Thyroid gland (tissue), 4 donors: ENCODE data around the gene ANO7. TPM values are rescaled to one million over a fixed set of nuclear protein-coding genes. Genes with fewer than 3 reads are reported as not detected.

Experiments
- DNase-seq, 2 donors: peaks; one replicate each; pipeline ENCODE4 v3.0.0-alpha.2; 2019
- H3K27ac ChIP-seq, 3 donors: fragments of 200-600 bp; sonication (generic); 1 replicate in 2 of 3; 2 replicates in 1 of 3; pipeline ENCODE4 v1.5.1; 2016 to 2019; ENCODE audit warnings: mild to moderate bottlenecking in 1 of 3, moderate library complexity in 1 of 3
- H3K27me3 ChIP-seq: fragments of 200-600 bp; sonication (generic); one replicate; pipeline ENCODE4 v1.5.1; 2019
- H3K36me3 ChIP-seq, 2 donors: fragments of 200-600 bp; sonication (generic); one replicate each; pipeline ENCODE4 v1.5.1; 2016 to 2019
- H3K4me1 ChIP-seq, 2 donors: fragments of 200-600 bp; sonication (generic); one replicate each; pipeline ENCODE4 v1.5.1; 2017 to 2019
- H3K4me3 ChIP-seq, 3 donors: fragments of 200-600 bp; sonication (generic); replicated peaks in 1 of 3; 1 replicate in 2 of 3; 2 replicates in 1 of 3; pipeline ENCODE4 v1.5.1; 2016; ENCODE audit warnings: mild to moderate bottlenecking in 1 of 3
- H3K9me3 ChIP-seq: fragments of 200-600 bp; sonication (generic); one replicate; pipeline ENCODE4 v1.5.1; 2017
- POLR2A ChIP-seq, 2 donors: fragments of 450-650 bp; IDR thresholded peaks; one replicate each; pipeline ENCODE4 v1.6.1; 2017; ENCODE audit warnings: antibody characterized with exemption in 2 of 2, mild to moderate bottlenecking in 2 of 2, moderate library complexity in 1 of 2
- WGBS, 2 donors: methylation state at CpG; one replicate each; pipeline ENCODE4 v1.1.5; 2017; 5-methylcytosine and 5-hydroxymethylcytosine counted together
- intact Hi-C: fragments of 100-400 bp; cut with DNase I; formaldehyde crosslinking; loops from one replicate; pipeline ENCODE4 v1.15.1; 2023
- total RNA-seq, 4 donors: library from RNA; depleted of rRNA; stranded (reverse); fragments of >200 nt; gene quantifications; one replicate each; pipeline ENCODE4 v1.2.3, GENCODE V29; 2016
- TF ChIP-seq, protein P1 (sequence below), 6 experiments: fragments of 200-600 bp in 3 of 6; fragments of 450-650 bp in 3 of 6; sonication (generic) in 3 of 6; IDR thresholded peaks; one replicate each; pipeline ENCODE4 v1.5.1; 2016 to 2019; ENCODE audit warnings: antibody characterized with exemption in 6 of 6, mild to moderate bottlenecking in 2 of 6, inconsistent platforms in 1 of 6, moderate library complexity in 1 of 6

ANO7 gene
- total RNA-seq, 4 donors from 2014 or later: 0.94 to 1.8 (median 0.98) TPM; not detected in 1

DNA sequence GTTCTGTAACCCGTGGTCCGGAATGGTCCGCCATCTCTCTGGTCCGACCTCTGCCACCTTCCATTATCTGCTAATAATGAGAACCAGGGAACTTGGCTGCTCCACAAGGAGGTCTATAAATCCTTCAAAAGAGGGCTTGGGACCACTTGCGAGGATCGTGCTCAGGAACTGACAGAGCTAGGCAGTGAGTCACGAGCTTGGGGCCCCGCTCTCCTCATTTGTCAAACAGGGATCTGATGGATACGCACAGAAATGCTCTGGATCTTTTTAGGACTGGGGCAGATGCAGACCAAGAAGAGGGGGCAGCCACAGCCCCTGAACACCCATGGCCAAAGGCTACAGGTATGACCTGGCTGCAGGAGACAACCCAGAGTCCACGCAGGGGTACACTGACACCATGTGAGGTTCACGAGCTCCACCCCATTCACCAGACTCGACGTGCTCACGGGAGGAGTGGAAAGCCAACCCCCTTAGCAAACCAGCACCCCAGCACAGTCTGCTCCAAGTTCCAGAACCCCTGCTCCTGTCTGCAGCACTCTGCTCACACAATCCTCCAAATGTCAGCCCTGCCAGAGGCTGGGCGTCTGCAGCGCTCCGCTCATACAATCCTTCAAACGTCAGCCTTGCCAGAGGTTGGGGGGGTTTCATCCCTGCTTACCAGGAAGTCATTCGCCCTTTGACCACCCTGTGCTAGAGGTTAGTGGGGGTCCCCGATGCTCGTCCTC lies 45.8 kb downstream of the ANO7 start:
- H3K36me3 ChIP-seq: peaks cover 90 to 97% of the 10 kb centered on the region in 2 donors
- H3K4me3 ChIP-seq: no peak overlapping the region
- H3K9me3 ChIP-seq: no peaks in the 10 kb centered on the region
- no peak for TF ChIP-seq POLR2A (IDR thresholded peaks at IDR 0.05)
- TF ChIP-seq, protein P1, sequence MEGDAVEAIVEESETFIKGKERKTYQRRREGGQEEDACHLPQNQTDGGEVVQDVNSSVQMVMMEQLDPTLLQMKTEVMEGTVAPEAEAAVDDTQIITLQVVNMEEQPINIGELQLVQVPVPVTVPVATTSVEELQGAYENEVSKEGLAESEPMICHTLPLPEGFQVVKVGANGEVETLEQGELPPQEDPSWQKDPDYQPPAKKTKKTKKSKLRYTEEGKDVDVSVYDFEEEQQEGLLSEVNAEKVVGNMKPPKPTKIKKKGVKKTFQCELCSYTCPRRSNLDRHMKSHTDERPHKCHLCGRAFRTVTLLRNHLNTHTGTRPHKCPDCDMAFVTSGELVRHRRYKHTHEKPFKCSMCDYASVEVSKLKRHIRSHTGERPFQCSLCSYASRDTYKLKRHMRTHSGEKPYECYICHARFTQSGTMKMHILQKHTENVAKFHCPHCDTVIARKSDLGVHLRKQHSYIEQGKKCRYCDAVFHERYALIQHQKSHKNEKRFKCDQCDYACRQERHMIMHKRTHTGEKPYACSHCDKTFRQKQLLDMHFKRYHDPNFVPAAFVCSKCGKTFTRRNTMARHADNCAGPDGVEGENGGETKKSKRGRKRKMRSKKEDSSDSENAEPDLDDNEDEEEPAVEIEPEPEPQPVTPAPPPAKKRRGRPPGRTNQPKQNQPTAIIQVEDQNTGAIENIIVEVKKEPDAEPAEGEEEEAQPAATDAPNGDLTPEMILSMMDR (IDR thresholded peaks at IDR 0.05): no peak
- H3K27ac ChIP-seq: no peak overlapping the region
- no peaks in the 10 kb centered on the region for H3K4me1 ChIP-seq
- no peaks in the 10 kb centered on the region for H3K27me3 ChIP-seq
- 87 to 94% methylated on average over 16 to 21 of the region's 21 CpGs for WGBS, 2 donors
- intact Hi-C loops: no loop called here
- no peak for DNase-seq

DNA sequence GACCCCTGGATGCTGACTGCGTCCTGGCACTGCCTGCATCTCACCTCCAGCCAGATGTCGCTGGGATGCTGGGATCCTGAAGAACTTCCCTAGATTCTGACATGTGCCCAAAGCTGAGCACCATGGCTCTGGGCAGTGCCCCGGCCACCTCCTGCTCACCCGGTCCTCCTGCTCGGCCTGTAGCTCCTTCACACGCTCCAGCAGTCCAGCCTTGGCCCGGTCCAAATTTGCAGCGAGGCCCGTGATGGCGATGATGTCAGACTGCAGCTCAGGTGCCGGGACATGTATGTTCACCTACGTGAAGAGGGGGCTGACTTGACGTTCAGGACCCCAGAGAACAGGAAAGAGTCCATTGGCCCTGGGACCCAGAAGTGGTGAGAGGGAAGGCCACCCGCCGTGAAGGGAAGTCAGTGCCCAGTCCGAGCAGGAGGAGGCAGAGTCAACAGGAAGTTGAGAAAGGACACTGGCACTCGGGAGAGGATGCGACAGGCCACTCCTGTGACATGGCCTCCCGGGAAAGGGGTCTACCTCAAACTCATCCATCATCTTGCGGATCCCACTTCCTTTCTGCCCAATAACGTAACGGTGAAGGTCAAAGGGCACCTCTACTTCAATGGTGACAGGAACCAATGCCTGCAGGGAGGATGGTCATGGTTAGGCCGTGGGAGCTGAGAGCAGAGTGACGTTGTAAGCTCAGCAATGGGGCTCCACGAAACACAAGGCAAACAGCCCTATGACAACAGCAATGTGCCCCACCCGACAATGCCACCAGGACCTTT lies 46.7 kb downstream of the ANO7 start:
- Histone ChIP-seq H3K9me3 (no peaks in the 10 kb centered on the region), H3K36me3 (peaks cover 90 to 97% of the 10 kb centered on the region in 2 donors), H3K4me3 (no peak overlapping the region), H3K4me1 (no peaks in the 10 kb centered on the region), H3K27me3 (no peaks in the 10 kb centered on the region), H3K27ac (no peak overlapping the region)
- intact Hi-C loops: no loop called here
- TF ChIP-seq POLR2A (IDR thresholded peaks at IDR 0.05): no peak
- TF ChIP-seq, protein P1 (IDR thresholded peaks at IDR 0.05): no peak
- WGBS, 2 donors: 88 to 93% methylated on average over 22 to 26 of the region's 26 CpGs
- DNase-seq: no peak

DNA sequence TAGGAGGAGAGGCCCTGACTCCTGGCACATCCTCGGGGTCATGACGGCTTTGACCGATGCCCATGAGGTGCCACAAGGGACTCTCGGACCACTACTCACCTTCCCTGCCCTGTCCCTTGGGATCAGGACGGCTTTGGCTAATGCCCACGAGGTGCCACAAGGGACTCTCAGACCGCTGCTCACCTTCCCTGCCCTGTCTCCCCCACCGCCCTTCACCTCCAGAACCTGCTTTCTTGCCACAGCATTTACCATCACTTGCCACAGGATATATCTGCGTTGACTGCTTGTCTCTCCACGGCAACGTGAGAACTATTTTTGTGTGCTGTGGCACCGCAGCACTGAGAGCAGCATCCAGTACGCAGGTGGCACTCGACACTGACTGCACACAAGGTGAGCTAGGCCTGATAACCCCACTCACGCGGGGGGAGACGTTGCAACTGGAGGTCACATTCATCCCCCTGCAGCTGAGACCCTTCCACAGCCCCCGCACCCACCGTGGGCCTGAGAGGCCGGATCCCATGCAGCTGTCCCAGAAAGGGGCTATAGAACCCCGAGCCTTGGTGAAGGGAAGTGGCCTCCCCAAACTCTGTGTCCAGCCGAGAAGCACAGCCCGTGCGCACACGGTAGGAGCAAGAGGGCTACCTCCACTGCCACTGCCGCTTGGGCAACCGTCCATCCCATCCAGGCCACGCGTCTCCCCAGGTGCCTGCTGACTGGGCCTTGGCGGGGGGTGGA lies 47.5 kb downstream of the ANO7 start:
- WGBS, 2 donors: 93 to 94% methylated on average over 24 to 29 of the region's 30 CpGs

DNA sequence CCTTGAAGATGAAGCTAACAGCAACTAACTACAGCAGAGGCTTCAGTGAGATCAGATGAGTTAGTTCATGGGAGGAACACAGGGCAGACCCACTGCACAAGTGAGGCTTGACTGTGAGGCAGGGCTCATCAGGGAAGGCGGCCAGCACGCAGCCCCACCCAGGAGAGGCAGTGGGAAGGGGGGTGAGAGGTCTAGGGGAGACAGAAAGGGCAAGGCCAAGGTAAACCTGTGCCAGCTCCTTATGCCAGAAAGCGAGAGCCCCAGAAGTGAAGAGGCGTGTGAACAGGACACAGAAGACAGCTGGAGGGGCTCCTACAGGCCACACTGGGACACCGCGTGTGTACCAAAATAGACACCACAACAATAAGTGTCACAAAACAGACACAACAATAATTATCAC lies 48.6 kb downstream of the ANO7 start:
- Histone ChIP-seq H3K27ac (no peak overlapping the region), H3K9me3 (no peaks in the 10 kb centered on the region), H3K27me3 (no peaks in the 10 kb centered on the region), H3K36me3 (peaks cover 91 to 99% of the 10 kb centered on the region in 2 donors), H3K4me1 (no peaks in the 10 kb centered on the region), H3K4me3 (no peak overlapping the region)
- TF ChIP-seq, protein P1 (IDR thresholded peaks at IDR 0.05): no peak
- no peak for TF ChIP-seq POLR2A (IDR thresholded peaks at IDR 0.05)
- WGBS, 2 donors: 97% methylated on average over 6 of the region's 6 CpGs
- intact Hi-C loops: no loop called here
- no peak for DNase-seq

More for the DNA sequence above, 47.5 kb downstream of the ANO7 start:
- Histone ChIP-seq H3K27ac (no peak overlapping the region), H3K9me3 (no peaks in the 10 kb centered on the region), H3K4me3 (no peak overlapping the region), H3K27me3 (no peaks in the 10 kb centered on the region), H3K4me1 (no peaks in the 10 kb centered on the region), H3K36me3 (peaks cover 91 to 98% of the 10 kb centered on the region in 2 donors)
- TF ChIP-seq, protein P1 (IDR thresholded peaks at IDR 0.05): no peak
- no peak for TF ChIP-seq POLR2A (IDR thresholded peaks at IDR 0.05)
- intact Hi-C loops: no loop called here
- no peak for DNase-seq
